ENCODE measurements around the gene L3MBTL4.

- TF ChIP-seq, protein P1, sequence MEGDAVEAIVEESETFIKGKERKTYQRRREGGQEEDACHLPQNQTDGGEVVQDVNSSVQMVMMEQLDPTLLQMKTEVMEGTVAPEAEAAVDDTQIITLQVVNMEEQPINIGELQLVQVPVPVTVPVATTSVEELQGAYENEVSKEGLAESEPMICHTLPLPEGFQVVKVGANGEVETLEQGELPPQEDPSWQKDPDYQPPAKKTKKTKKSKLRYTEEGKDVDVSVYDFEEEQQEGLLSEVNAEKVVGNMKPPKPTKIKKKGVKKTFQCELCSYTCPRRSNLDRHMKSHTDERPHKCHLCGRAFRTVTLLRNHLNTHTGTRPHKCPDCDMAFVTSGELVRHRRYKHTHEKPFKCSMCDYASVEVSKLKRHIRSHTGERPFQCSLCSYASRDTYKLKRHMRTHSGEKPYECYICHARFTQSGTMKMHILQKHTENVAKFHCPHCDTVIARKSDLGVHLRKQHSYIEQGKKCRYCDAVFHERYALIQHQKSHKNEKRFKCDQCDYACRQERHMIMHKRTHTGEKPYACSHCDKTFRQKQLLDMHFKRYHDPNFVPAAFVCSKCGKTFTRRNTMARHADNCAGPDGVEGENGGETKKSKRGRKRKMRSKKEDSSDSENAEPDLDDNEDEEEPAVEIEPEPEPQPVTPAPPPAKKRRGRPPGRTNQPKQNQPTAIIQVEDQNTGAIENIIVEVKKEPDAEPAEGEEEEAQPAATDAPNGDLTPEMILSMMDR (conservative IDR thresholded peaks at IDR 0.05; ENCODE audit: low read length) = no peak
- no peak for TF ChIP-seq EZH2phosphoT487 (IDR thresholded peaks at IDR 0.05; ENCODE audit: borderline replicate concordance, low read depth, low read length)
Observed at GRCh38 chr18:6414118-6414722, 491 bp downstream of the L3MBTL4 start.
